ENCODE results near the gene C1orf56.

DNA sequence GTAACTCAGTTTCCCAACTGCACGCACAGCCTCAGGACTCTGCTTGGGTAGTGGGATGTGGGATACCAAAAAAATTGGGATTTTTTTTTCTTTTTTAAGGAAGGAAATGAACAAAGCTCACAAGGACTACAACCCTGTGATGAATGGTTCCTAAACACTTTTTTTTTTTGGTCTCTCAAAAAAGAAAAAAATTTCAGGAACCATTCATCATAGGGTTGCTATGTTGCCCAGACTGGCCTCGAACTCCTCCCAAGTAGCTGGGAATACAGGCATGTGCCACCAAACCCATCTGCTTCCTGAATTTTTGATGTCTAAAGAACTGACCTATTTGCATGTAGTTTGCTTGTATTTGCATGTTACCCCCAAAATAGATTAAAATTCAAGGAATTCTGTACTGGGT is 47.6 kb upstream of the C1orf56 start:
- TF ChIP-seq, protein P1, sequence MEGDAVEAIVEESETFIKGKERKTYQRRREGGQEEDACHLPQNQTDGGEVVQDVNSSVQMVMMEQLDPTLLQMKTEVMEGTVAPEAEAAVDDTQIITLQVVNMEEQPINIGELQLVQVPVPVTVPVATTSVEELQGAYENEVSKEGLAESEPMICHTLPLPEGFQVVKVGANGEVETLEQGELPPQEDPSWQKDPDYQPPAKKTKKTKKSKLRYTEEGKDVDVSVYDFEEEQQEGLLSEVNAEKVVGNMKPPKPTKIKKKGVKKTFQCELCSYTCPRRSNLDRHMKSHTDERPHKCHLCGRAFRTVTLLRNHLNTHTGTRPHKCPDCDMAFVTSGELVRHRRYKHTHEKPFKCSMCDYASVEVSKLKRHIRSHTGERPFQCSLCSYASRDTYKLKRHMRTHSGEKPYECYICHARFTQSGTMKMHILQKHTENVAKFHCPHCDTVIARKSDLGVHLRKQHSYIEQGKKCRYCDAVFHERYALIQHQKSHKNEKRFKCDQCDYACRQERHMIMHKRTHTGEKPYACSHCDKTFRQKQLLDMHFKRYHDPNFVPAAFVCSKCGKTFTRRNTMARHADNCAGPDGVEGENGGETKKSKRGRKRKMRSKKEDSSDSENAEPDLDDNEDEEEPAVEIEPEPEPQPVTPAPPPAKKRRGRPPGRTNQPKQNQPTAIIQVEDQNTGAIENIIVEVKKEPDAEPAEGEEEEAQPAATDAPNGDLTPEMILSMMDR (IDR thresholded peaks at IDR 0.05) = no peak
- TF ChIP-seq POLR2A (IDR thresholded peaks at IDR 0.05) = no peak
